NCI-H2029 treated with DMSO at 0.1 percent for 48 hours (cell line): Measurements from ENCODE around the gene OR2A42.
"Not testable (repeated sequence)": the region's sequence is repeated elsewhere in the genome, so short reads cannot be mapped to it uniquely, and the experiment has no call there.

Source experiments
- DNase-seq: peaks from one replicate; lab custom pipeline; 2025; lab: John Stamatoyannopoulos, UW

OR2A42 gene, protein sequence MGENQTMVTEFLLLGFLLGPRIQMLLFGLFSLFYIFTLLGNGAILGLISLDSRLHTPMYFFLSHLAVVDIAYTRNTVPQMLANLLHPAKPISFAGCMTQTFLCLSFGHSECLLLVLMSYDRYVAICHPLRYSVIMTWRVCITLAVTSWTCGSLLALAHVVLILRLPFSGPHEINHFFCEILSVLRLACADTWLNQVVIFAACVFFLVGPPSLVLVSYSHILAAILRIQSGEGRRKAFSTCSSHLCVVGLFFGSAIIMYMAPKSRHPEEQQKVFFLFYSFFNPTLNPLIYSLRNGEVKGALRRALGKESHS

DNA sequence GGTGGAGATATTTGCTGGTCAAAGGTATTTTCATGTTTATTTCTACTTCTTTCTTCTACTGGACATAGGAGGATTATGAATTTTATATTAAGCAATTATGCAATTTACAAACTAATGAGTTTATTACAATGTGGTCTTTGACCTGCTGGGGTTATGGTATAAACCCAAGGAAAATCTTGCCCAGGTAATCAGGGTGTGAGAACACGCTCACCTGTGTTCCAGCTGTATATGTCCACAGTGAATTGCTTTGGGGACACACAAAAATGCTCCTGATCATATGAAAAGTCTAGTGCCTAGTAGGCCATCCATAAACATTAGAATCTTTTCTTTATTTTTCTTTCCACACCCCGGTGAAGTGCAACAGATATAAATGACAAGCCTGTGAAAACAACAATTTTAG, at the start of gene OR2A42:
OR2A42 (minus strand) TSS at position 241 of the 400 bp plus-strand sequence. CDS start 6,762 bp downstream, outside the sequence.
- not testable (repeated sequence) for DNase-seq

DNA sequence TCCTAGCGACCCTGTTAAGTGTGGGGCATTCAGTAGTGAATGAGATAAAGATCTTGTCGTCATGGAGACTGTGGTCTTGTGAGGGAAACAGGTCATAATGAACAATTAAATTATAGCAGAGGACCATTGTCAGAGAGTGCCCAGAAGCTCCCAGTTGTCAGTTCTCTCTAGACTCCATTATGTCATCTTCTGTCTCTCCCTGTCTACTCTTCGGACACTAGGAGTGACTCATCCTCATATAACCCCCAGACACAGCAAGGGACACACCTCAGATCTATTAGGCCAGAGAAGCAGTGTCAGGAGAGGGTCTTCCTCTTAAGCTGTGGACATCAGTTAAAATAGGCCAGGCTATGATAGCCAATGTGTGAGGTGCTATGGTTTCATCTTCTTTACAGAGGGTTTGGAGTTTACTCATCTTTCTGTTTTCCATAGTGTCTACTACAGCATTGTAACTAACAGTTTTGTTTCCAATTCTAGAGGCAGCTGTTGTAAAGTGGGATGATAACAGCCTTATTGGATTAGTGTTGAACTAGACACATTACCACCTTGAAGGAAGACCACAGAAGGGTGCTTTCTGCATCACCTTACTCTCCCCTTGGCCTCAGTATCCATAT, 47.9 kb upstream of the OR2A42 start:
- not testable (repeated sequence) for DNase-seq

- DNase-seq = not testable (repeated sequence)
These were observed 44.3 kb upstream of the OR2A42 start for GRCh38 chr7:144283716-144284115.

DNA sequence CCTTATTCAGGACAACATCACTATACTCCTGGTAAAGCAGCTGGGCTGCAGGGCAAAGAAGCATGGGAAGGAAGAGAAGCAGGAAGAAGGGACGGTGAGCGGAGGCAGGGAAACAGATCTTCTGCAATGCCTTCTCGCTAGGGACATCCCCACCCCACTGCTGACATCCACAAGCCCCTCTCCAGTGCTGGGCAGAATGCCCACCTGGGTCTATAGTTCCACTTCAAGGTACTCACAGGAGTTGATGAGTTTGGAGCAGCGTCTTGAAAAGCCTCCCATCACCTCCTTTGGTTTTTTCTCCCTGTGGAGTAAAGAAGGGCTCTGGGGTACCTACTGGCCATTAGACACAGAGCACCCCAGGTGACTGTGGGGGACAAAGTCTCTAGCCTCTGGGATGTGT, 43.1 kb upstream of the OR2A42 start:
- not testable (repeated sequence) for DNase-seq

GRCh38 chr7:144281981-144282380, 42.6 kb upstream of the OR2A42 start:
- not testable (repeated sequence) for DNase-seq

DNA sequence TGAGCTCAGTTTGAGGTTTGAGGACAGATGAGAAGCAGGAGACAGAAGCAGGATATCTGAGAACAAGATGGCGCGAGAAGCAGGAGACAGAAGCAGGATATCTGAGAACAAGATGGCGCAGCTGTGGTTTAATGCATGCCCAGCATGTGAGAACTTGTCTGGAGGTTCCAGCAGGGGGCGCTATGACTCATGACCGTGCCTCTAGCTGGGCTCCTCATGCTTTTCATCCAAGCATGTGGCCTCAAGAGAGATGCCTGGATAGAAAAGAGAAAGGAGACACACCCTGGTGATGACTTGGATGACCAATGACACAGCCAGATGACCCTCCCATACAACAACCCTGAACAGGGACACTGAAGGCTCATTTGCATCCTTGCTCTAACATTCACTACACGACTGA, 40.6 kb upstream of the OR2A42 start:
- DNase-seq = not testable (repeated sequence)

GRCh38 chr7:144275281-144275680, 35.9 kb upstream of the OR2A42 start:
- DNase-seq = not testable (repeated sequence)

DNA sequence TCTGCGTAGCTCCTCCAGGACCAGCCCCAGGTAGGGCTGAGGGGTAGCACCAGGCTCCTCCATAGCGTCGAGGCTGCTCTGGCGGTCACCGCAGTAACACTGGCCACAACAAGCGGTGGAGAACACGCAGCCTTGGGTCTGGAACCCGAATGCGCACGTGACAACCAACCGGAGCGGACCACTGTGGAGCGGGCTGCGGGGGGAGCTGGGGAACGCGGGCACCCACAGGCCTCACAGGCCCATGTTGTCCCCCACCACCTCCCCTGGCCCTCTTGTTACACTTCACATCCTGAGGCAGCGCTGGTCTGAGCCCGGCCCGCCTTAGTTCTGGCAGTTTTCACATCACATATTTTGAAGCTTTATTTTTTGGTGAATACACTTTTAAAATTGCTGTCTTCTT, 29.8 kb upstream of the OR2A42 start, which contains the start of gene CTAGE8:
CTAGE8 (minus strand) TSS at position 101 of the 400 bp plus-strand sequence; CDS start at position 63, 38 bp downstream.
- not testable (repeated sequence) for DNase-seq

- not testable (repeated sequence) for DNase-seq
These were observed 25.3 kb upstream of the OR2A42 start, which contains the start of gene OR2A7 for GRCh38 chr7:144264692-144265091. OR2A7 (minus strand) TSS chr7:144264792; CDS start chr7:144259628, 5,164 bp downstream.

DNA sequence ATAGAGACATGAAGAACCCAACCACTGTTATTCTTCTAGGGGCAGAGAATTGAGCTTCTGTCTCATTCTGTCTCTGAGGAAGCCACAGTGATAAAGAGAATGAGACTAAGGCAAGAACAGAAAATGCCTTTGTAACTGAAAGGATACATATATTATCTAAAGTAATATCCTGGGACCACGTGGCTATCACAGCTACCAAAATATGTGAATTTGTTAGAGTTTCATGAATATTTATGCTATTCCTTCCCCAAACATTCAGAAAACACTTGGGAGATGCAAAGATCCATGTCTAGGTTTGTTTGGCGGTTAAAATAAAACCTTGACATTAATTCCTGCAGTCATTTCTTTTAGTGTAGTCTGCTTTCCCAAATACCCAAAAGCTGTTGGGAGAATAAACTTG, 22.7 kb upstream of the OR2A42 start:
- not testable (repeated sequence) for DNase-seq

DNA sequence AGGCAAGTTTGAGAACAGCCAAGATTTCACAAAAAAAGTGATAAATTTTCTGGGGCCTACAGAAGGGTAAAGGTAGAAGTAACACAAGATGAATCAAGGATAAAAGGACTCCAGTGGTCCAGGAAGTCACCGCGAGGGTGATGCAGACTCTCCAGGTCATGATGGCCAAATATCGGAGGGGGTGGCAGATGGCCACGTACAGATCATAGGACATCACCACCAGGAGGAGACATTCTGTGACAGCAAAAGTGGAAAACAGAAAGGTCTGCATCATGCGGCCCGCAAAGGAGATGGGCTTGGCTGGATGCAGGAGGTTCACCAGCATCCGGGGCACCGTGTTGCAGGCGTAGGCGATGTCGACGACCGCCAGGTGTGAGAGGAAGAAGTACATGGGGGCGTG, 19.7 kb upstream of the OR2A42 start:
- not testable (repeated sequence) for DNase-seq

- DNase-seq = no peak
These were observed 16.7 kb upstream of the OR2A42 start for GRCh38 chr7:144256112-144256511.

GRCh38 chr7:144255471-144255897, 16.1 kb upstream of the OR2A42 start:
- DNase-seq = no peak

DNA sequence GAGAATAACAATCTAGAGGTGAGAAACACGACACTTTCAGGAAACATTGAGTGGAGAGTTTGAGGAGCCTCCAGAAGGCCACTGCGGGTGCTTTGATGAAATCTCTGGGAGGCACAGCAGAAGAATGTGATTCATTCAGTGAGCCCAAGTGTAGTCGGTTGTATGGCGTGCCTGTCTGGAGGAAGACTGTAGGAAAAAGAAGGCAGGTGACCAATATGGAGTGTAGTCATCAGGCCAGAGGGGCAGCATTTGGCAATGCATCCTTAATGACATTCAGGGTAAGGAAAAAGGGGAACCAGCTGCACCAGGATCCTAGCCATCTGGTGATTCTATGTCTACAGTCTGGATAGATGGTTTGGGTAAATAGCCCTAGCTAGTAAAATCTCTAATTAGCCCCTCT, 12.9 kb upstream of the OR2A42 start:
- DNase-seq = not testable (repeated sequence)

DNA sequence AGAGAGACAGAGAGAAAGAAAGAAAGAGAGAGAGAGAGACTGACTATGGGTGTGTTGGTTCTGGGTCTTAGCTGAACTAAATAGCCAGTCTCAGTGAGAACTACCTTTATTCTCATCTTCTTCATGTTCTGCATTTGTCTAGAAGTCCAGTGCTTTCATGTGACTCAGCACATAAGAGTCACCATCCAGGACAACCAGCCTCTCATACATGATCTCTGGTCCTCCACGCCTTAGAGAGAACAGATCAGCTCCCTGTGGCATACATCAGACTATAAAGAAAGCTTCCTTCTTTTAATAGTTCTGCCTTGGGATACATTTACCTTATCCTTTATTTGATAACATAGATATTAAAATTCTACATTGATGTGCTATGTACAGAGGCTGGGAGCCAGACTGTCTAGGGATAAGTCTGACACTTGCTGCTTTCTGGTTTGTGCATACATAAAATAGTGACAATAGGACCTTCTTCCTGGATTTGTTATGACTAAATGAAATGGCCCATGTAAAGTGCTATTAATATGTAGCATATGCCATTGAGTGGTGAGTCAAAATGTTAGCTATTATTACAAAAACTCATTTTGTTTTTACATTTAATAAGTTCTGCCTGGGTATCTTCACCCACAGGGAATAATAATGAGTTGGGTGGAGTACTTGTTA, 8.4 kb upstream of the OR2A42 start:
- not testable (repeated sequence) for DNase-seq

- DNase-seq = not testable (repeated sequence)
These were observed 7.6 kb upstream of the OR2A42 start for GRCh38 chr7:144246967-144247366.

DNA sequence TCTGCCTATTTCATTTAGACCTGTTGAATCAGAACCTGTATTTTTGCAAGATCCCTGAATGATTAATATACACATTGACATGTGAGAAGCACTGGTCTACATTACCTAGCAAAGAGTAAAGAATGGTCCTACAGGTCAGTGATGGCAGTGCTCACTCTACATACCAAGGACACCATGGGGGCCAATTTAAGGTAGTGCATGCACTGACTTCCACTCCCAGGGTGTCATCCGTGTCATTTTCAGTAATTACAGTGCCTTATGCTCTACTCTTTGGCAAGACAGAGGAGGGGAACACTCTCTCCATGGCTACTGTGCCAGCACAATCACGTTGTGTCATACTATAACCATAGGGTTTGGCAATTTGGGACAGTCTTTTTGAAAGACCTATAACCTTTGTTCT, 6.0 kb upstream of the OR2A42 start:
- DNase-seq = not testable (repeated sequence)

DNA sequence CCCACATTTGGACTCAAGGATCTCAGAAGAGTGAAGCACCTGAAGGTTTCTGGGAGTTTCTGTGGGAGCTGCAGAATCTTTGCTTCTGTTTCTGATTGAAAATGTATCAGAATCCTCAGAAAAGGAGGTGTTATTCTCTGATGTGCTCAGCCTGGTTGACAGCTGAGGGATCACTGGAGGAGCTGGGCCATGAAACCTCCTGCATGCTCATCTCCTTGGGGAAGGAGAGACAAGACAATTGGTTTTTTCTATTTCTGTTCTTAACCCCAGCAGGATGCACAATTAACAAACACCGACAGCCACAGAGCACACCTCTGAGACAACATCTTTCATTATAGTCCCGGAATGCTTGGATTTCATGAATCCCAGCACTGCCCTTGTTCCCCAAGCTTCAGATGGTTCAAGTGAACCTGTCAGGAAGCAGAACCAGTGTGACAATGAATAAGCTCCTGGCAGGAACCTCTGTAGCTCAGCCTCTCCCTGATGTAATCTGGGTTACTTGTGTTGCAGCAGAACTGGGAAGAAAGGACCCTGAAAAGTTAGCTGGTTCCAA, 799 bp downstream of the OR2A42 start:
- DNase-seq = not testable (repeated sequence)

DNA sequence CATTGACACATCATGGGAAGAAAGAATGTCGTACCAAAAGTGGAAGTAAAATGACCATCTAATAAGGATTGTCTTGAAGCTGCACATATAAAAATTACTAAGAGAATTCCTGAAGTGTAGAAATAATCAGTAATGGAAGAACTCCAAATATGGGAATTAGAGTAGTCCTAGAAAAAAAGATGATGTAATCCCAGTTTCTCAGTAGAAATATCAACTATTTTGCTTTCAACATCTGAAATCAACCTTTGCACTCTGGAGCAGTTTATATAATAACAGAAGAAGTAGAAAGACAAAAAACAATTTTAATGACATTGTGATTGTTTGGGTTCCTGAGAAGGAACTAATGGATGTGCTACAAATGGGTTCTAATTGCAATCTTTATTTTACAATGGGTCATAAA, 6.4 kb downstream of the OR2A42 start:
- not testable (repeated sequence) for DNase-seq

DNA sequence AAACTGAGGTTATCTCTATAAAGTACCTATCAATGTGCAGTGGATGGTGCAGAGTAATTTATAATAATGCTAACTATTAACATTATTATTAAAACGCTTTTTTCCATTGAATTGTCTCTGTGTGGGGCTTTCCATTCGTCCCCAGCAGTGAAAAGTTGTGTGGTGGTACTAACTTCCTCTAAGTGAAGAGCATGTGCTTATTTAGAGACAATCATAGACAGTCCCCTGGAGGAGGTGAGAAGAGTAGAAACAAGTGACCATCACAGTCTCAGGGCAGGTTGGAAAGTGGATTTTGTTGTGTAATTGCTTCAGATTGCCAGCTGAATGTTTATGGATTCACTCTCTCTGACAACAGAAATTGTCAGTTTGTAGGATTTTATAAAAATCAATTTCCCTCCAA, 8.4 kb downstream of the OR2A42 start:
- DNase-seq = not testable (repeated sequence)

DNA sequence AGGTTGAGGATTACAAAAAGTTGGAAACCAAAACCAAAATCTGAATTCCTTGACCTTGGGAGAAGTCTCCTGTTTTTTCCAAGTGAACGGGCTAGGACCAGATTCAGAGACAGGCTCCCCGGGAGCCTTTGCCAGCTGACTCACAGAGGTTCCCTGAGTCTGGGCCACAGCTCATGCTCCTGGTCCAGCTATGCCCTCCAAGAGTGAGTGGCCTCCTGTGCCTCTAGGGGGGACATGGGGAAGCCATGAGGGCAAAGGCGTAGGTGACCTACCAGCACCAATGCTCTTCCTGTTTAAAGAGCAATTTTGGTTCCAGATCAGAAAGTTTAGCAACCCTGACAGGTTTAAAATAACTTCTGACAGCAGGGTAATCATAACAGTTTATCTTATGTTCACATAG, 10.6 kb downstream of the OR2A42 start:
- not testable (repeated sequence) for DNase-seq

DNA sequence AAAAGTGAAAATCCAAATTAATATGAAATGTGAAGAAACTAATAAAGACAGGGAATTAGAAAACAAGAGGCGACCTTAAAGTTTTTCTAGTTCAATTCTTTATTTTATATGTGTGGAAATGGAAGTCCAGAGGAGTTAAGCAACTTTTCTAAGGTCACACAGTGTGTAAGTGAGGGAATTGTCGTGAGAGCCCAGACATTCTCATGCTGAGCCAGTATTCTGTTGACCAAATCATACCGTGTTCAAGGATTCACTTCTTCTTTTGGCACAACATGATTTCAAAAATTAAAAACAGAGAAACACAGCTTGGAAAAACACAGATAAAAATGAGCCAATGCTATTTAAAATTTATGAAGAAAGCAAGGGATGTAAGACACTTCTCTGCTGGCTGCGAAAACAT, 12.5 kb downstream of the OR2A42 start:
- DNase-seq = not testable (repeated sequence)
